GM23248 (cell line): ENCODE measurements around the gene CASZ1.

ENCODE experiments used
- EZH2 ChIP-seq: fragments of 200-600 bp; sonication (generic); IDR thresholded peaks from 2 replicates; pipeline ENCODE4 v1.6.1; 2018; ENCODE audit warnings: antibody characterized with exemption, mild to moderate bottlenecking; ENCODE audit not compliant: insufficient read depth, poor library complexity, severe bottlenecking
- EZH2phosphoT487 ChIP-seq: fragments of 200-600 bp; sonication (generic); IDR thresholded peaks from 2 replicates; pipeline ENCODE4 v1.6.1; 2018; ENCODE audit warnings: antibody characterized with exemption, moderate library complexity, mild to moderate bottlenecking, low read depth; ENCODE audit not compliant: insufficient read depth

GRCh38 chr1:10762153-10762523, 34.3 kb downstream of the CASZ1 start:
- TF ChIP-seq EZH2: no peak
- no peak for TF ChIP-seq EZH2phosphoT487
